CD4-positive, CD25-positive, alpha-beta regulatory T cell (primary cell): ENCODE measurements around the gene ACAD10. TPM values are rescaled to one million over a fixed set of nuclear protein-coding genes. Genes with fewer than 3 reads are reported as not detected.

Source experiments
- ATAC-seq, 2 donors: fragments of 150-1000 bp; cut with Tn5 transposase; one replicate each; pipeline ENCODE4 v1.10.0; 2021; ENCODE audit warnings: low read depth in 2 of 2, moderate number of reproducible peaks in 2 of 2, moderate library complexity in 1 of 2
- DNase-seq, 3 donors: peaks; one replicate each; pipeline versions ENCODE4 v3.0.0 to v3.0.0-alpha.2; 2012 to 2022; ENCODE audit warnings: mixed read lengths in 1 of 3
- H3K27ac ChIP-seq: one replicate; pipeline ENCODE4 v1.7.0; 2013; ENCODE audit warnings: mild to moderate bottlenecking, low read length; ENCODE audit not compliant: insufficient read depth, poor library complexity, severe bottlenecking
- H3K27me3 ChIP-seq: one replicate; pipeline ENCODE4 v1.7.0; 2013; ENCODE audit warnings: low read length; ENCODE audit not compliant: control insufficient read depth, insufficient read depth
- H3K36me3 ChIP-seq: one replicate; pipeline ENCODE4 v1.7.0; 2013; ENCODE audit warnings: mild to moderate bottlenecking, low read length, moderate library complexity; ENCODE audit not compliant: control insufficient read depth, insufficient read depth
- H3K4me1 ChIP-seq: 2 replicates; pipeline ENCODE4 v1.7.0; 2013; ENCODE audit warnings: mild to moderate bottlenecking, low read length; ENCODE audit not compliant: insufficient read depth, control insufficient read depth, poor library complexity, severe bottlenecking
- H3K4me3 ChIP-seq: one replicate; pipeline ENCODE4 v1.7.0; 2013; ENCODE audit warnings: low read depth, mild to moderate bottlenecking, low read length, moderate library complexity
- H3K9me3 ChIP-seq, 2 experiments: 1 replicate in 1 of 2; 2 replicates in 1 of 2; pipeline ENCODE4 v1.7.0; 2013; ENCODE audit warnings: low read length in 2 of 2, mild to moderate bottlenecking in 1 of 2, moderate library complexity in 1 of 2; ENCODE audit not compliant: control insufficient read depth in 2 of 2
- H3K27ac Mint-ChIP-seq, 3 donors: one replicate each; pipeline ENCODE4 v1.8.0; 2020 to 2022; ENCODE audit warnings: mild to moderate bottlenecking in 3 of 3, mixed read lengths in 3 of 3, moderate library complexity in 2 of 3
- H3K27me3 Mint-ChIP-seq: one replicate; pipeline ENCODE4 v1.8.0; 2022; ENCODE audit warnings: mild to moderate bottlenecking, mixed read lengths
- H3K36me3 Mint-ChIP-seq: one replicate; pipeline ENCODE4 v1.8.0; 2020; ENCODE audit warnings: mixed read lengths
- H3K4me1 Mint-ChIP-seq, 4 donors: one replicate each; pipeline ENCODE4 v1.8.0; 2020 to 2022; ENCODE audit warnings: mixed read lengths in 4 of 4, mild to moderate bottlenecking in 1 of 4
- H3K4me3 Mint-ChIP-seq, 4 donors: one replicate each; pipeline ENCODE4 v1.8.0; 2020 to 2022; ENCODE audit warnings: mild to moderate bottlenecking in 4 of 4, mixed read lengths in 4 of 4, moderate library complexity in 3 of 4
- H3K9me3 Mint-ChIP-seq, 7 donors: one replicate each; pipeline ENCODE4 v1.8.0; 2020 to 2022; ENCODE audit warnings: mixed read lengths in 7 of 7, mild to moderate bottlenecking in 3 of 7, moderate library complexity in 2 of 7
- polyA plus RNA-seq, 4 donors: library from polyadenylated mRNA; unstranded; fragments of 300-500 nt; fragmentation: Illumina TruSeq; gene quantifications; one replicate each; pipeline ENCODE4 v1.2.3, GENCODE V29; 2021
- total RNA-seq: library from RNA; stranded (reverse); gene quantifications from one replicate; pipeline ENCODE4 v1.2.3, GENCODE V29; 2022

The ACAD10 gene
- total and polyA plus RNA-seq, 5 donors from 2014 or later = 6.9 to 27.6 (median 10.8) TPM

DNA sequence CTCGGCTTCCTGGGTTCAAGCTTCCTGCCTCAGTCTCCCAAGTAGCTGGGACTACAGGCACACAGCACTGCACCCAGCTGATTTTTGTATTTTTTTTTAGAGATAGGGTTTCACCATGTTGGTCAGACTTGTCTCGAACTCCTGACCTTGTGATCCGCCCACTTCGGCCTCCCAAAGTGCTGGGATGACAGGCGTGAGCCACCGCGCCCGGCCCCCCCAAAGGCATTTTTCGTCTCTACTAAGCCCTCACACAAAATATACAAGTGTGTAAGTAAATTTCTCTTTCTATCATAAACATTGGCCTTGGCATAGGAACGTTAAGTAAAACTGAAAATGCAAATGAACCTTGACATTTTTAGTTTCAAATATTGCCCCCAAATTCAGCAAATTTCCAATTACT, 2.1 kb downstream of the ACAD10 start:
- Mint-ChIP-seq H3K4me1 (peaks cover 22 to 44% (median 33%) of the 10 kb centered on the region in 4 donors), H3K4me3 (peak overlapping the region in 3 of 4 donors; percentile 31 to 88 (median 85)), H3K9me3 (peaks cover 0 to 2% (median 0%) of the 10 kb centered on the region in 7 donors), H3K27ac (no peak overlapping the region), H3K36me3 (peaks cover 16% of the 10 kb centered on the region), H3K27me3 (peaks cover 5% of the 10 kb centered on the region)
- Histone ChIP-seq H3K4me3 (no peak overlapping the region), H3K27me3 (no peaks in the 10 kb centered on the region), H3K36me3 (peaks cover 2% of the 10 kb centered on the region), H3K9me3 (no peaks in the 10 kb centered on the region), H3K27ac (no peak overlapping the region), H3K4me1 (peaks cover 31% of the 10 kb centered on the region)
- DNase-seq (no peak), ATAC-seq (no peak)

DNA sequence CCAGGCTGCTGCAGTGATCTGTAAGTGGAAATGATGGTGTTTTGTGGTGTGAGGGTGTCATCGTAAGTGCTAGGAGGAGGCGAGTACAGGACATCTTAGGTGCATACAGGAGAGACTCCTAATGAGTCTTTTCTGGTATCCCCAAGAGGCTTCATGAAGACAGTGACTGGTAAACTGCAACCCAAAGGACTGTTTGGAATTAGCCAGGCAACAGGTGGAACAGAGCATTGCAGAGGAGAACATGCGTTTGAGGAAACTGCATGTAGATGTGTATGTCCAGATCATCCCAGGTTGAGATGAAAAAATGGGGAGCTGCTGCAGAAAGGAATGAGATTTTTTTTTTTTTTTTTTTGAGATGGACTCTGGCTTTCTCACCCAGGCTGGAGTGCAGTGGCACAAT, 5.4 kb downstream of the ACAD10 start:
- Mint-ChIP-seq H3K36me3 (peaks cover 37% of the 10 kb centered on the region), H3K9me3 (no peaks in the 10 kb centered on the region), H3K4me1 (peaks cover 5 to 18% (median 15%) of the 10 kb centered on the region in 4 donors), H3K27ac (peak overlapping the region in 1 of 3 donors; percentile 73), H3K4me3 (no peak overlapping the region), H3K27me3 (no peaks in the 10 kb centered on the region)
- Histone ChIP-seq H3K9me3 (no peaks in the 10 kb centered on the region), H3K4me1 (peaks cover 8% of the 10 kb centered on the region), H3K27ac (no peak overlapping the region), H3K27me3 (no peaks in the 10 kb centered on the region), H3K36me3 (peaks cover 25% of the 10 kb centered on the region), H3K4me3 (no peak overlapping the region)
- ATAC-seq = no peak
- no peak for DNase-seq

DNA sequence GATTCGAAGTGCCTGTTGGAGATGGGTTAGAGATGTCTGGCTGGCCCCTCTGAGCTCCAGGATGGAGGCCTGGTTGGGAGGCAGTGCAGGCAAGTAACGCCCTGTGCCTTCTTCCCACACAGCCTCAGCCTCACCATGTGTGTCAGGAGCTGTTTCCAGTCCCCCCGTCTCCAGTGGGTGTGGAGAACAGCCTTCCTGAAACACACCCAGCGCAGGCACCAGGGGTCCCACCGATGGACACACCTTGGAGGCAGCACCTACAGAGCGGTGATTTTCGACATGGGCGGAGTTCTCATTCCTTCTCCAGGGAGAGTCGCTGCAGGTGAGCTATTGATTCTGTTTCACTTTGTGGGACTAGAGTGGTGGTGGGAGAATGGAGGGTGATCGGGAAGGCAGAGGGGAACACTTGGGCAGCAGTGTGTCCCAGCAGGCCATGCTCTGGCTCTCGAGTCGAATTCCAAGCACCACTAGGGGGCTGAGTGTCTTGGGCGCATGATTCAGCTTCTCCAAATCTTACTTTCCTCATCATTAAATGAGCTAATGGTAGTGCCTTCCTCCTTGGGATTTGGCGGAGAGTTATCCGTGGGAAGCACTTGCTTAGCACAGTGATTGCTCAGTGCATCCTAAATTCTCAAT, 6.8 kb downstream of the ACAD10 start:
- H3K27me3 ChIP-seq = no peaks in the 10 kb centered on the region
- no peak for ATAC-seq
- no peaks in the 10 kb centered on the region for H3K9me3 ChIP-seq
- Mint-ChIP-seq H3K4me1 (peaks cover under 1 to 7% (median 2%) of the 10 kb centered on the region in 4 donors), H3K27me3 (no peaks in the 10 kb centered on the region), H3K9me3 (no peaks in the 10 kb centered on the region), H3K4me3 (no peak overlapping the region), H3K27ac (peak overlapping the region in 1 of 3 donors; percentile 73), H3K36me3 (peaks cover 40% of the 10 kb centered on the region)
- DNase-seq = peak in 1 of 3 donors; percentile 9
- H3K4me3 ChIP-seq = no peak overlapping the region
- no peak overlapping the region for H3K27ac ChIP-seq
- H3K36me3 ChIP-seq = peaks cover 27% of the 10 kb centered on the region
- no peaks in the 10 kb centered on the region for H3K4me1 ChIP-seq

DNA sequence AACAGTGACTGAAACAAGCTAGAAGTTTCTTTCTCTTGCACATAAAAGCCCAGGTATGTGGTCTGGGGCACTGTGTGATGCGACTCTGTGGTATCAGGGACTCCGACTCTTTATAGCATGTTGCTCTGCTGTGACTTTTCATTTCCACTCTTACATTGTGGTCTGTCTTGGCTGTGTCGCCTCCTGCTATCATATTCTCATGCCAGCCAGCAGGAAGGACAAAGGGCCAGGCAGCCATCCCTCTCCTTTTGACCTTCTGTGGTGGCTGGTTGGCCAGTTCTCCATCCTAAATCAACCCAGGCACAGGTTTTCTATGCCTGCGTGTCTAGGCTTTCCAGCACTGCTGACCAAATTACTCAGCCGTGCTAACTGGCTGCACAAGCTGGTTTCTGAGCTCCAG, 8.0 kb downstream of the ACAD10 start:
- Mint-ChIP-seq H3K27me3 (no peaks in the 10 kb centered on the region), H3K4me1 (peaks cover 0 to 5% (median 0%) of the 10 kb centered on the region in 4 donors), H3K4me3 (no peak overlapping the region), H3K36me3 (peaks cover 40% of the 10 kb centered on the region), H3K9me3 (no peaks in the 10 kb centered on the region), H3K27ac (peak overlapping the region in 1 of 3 donors; percentile 62)
- H3K4me1 ChIP-seq = no peaks in the 10 kb centered on the region
- H3K9me3 ChIP-seq = no peaks in the 10 kb centered on the region
- peaks cover 32% of the 10 kb centered on the region for H3K36me3 ChIP-seq
- no peak overlapping the region for H3K27ac ChIP-seq
- DNase-seq (no peak), ATAC-seq (no peak)
- H3K27me3 ChIP-seq = no peaks in the 10 kb centered on the region
- H3K4me3 ChIP-seq = no peak overlapping the region

DNA sequence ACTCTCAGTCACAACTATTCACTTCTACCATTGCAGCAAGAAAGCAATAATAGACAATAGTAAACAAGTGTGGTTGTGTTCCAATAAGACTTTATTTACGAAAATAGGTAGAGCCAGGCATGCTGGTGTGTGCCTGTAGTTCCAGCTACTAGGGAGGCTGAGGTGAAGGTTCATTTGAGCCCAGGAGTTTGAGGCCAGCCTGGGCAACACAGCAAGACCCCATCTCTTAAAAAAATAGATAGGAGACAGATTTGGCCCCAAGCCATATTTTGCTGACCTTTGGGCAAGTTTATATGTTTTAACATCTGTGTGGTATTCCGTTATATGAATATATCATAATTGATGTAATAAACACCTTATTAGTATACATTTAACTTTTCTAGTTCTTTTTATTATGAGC, 14.1 kb downstream of the ACAD10 start:
- no peaks in the 10 kb centered on the region for H3K9me3 Mint-ChIP-seq
- H3K4me1 Mint-ChIP-seq = peaks cover 0 to 5% (median 0%) of the 10 kb centered on the region in 4 donors
- Histone ChIP-seq H3K27ac (no peak overlapping the region), H3K4me1 (no peaks in the 10 kb centered on the region), H3K9me3 (no peaks in the 10 kb centered on the region), H3K4me3 (no peak overlapping the region), H3K36me3 (peaks cover 45% of the 10 kb centered on the region), H3K27me3 (no peaks in the 10 kb centered on the region)
- no peak overlapping the region for H3K4me3 Mint-ChIP-seq
- no peak overlapping the region for H3K27ac Mint-ChIP-seq
- H3K27me3 Mint-ChIP-seq = no peaks in the 10 kb centered on the region
- no peak for ATAC-seq
- peaks cover 28% of the 10 kb centered on the region for H3K36me3 Mint-ChIP-seq
- no peak for DNase-seq

DNA sequence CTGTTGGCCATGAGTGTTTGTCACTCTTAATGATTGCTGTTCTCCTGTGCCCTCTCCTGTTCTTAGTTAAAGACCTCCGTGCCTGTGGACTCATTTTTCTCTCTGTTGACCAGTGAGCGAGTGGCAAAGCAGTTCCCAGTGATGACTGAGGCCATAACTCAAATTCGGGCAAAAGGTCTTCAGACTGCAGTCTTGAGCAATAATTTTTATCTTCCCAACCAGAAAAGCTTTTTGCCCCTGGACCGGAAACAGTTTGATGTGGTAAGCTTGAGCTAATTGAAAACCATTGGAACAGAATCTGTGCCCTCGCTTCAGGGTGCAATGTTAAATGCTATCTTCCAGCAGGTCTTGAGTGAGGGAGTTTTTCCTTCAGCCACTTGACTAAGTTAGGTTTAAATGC, 19.8 kb downstream of the ACAD10 start:
- peaks cover 63% of the 10 kb centered on the region for H3K36me3 ChIP-seq
- H3K27me3 Mint-ChIP-seq = no peaks in the 10 kb centered on the region

DNA sequence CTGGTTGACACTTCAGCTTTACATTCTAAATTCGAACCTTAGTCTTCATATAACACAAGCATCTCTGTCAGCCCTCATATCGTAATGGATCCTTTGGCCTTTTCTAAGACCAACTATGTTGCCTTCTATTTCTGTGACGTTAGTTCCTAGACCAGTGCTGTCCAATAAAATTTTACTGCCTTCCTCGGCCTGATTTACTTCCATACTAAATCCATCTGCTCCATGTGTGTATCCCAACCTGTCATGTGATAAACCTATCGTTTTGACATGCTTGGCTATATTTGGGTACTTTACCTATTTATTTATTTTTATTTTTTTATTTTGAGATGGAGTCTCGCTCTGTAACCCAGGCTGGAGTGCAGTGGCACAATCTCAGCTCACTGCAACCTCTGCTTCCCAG, 20.3 kb downstream of the ACAD10 start:
- H3K36me3 ChIP-seq = peaks cover 65% of the 10 kb centered on the region

More for the DNA sequence above, 19.8 kb downstream of the ACAD10 start:
- no peak overlapping the region for H3K27ac Mint-ChIP-seq
- no peaks in the 10 kb centered on the region for H3K9me3 ChIP-seq
- H3K4me1 ChIP-seq = no peaks in the 10 kb centered on the region
- H3K4me3 Mint-ChIP-seq = no peak overlapping the region
- ATAC-seq (no peak), DNase-seq (no peak)
- H3K27ac ChIP-seq = no peak overlapping the region
- peaks cover 0 to 5% (median 0%) of the 10 kb centered on the region in 4 donors for H3K4me1 Mint-ChIP-seq
- H3K4me3 ChIP-seq = no peak overlapping the region
- H3K27me3 ChIP-seq = no peaks in the 10 kb centered on the region
- H3K36me3 Mint-ChIP-seq = peaks cover 35% of the 10 kb centered on the region
- H3K9me3 Mint-ChIP-seq = no peaks in the 10 kb centered on the region

DNA sequence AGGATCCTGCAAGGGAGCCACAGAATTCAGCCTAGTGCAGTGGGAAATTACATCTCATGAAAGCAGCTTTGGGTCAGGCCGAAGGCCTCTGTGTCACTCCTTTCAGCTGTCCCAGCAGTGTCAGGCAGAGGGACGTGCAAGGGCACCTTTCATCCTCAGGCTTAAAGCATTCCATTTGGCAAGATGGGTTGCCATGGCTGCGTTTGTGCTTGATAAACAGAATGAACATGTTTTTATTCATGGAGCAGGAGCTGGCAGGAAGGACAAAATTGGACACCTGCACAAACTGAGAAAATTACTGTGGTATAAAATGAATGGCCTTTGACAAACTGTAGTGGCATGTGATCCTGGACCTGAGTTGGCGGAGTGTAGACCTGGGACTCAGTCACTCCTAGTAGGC, 29.4 kb downstream of the ACAD10 start:
- Histone ChIP-seq H3K9me3 (no peaks in the 10 kb centered on the region), H3K4me1 (no peaks in the 10 kb centered on the region), H3K36me3 (peaks cover 56% of the 10 kb centered on the region), H3K4me3 (no peak overlapping the region), H3K27me3 (no peaks in the 10 kb centered on the region), H3K27ac (no peak overlapping the region)
- H3K9me3 Mint-ChIP-seq = no peaks in the 10 kb centered on the region
- H3K4me3 Mint-ChIP-seq = no peak overlapping the region
- H3K27ac Mint-ChIP-seq = no peak overlapping the region
- peaks cover 30% of the 10 kb centered on the region for H3K36me3 Mint-ChIP-seq
- DNase-seq (no peak), ATAC-seq (no peak)
- no peaks in the 10 kb centered on the region for H3K27me3 Mint-ChIP-seq
- H3K4me1 Mint-ChIP-seq = no peaks in the 10 kb centered on the region

More for the DNA sequence above, 20.3 kb downstream of the ACAD10 start:
- no peaks in the 10 kb centered on the region for H3K9me3 Mint-ChIP-seq
- peaks cover 37% of the 10 kb centered on the region for H3K36me3 Mint-ChIP-seq
- Histone ChIP-seq H3K27ac (no peak overlapping the region), H3K4me1 (no peaks in the 10 kb centered on the region), H3K9me3 (no peaks in the 10 kb centered on the region), H3K27me3 (no peaks in the 10 kb centered on the region), H3K4me3 (no peak overlapping the region)
- no peak overlapping the region for H3K27ac Mint-ChIP-seq
- peaks cover 0 to 5% (median 0%) of the 10 kb centered on the region in 4 donors for H3K4me1 Mint-ChIP-seq
- DNase-seq (no peak), ATAC-seq (no peak)
- no peak overlapping the region for H3K4me3 Mint-ChIP-seq
- H3K27me3 Mint-ChIP-seq = no peaks in the 10 kb centered on the region
